Activated naive CD4-positive, alpha-beta T cell treated with anti-CD3 and anti-CD28 coated beads, Interleukin-2, amount 10 ng/mL, durations not matched to agents 7 days and 5 days (primary cell): ENCODE measurements around the gene DAP3.
"Not testable (repeated sequence)": the region's sequence is repeated elsewhere in the genome, so short reads cannot be mapped to it uniquely, and the experiment has no call there.

ENCODE experiments used
- CTCF ChIA-PET: fragments of 350-600 bp; sonication (Branson Sonifier 250); formaldehyde crosslinking; loops from one replicate; lab custom pipeline; 2021; ENCODE audit warnings: antibody characterized with exemption; lab: Charles Lee
- DNase-seq: peaks from one replicate; pipeline ENCODE4 v3.0.0-alpha.2; 2020
- H3K27ac Mint-ChIP-seq: one replicate; pipeline ENCODE4 v1.8.0; 2021; ENCODE audit warnings: mild to moderate bottlenecking, moderate library complexity, mixed read lengths
- H3K27me3 Mint-ChIP-seq: one replicate; pipeline ENCODE4 v1.8.0; 2021; ENCODE audit warnings: mild to moderate bottlenecking, mixed read lengths
- H3K36me3 Mint-ChIP-seq: one replicate; pipeline ENCODE4 v1.8.0; 2021; ENCODE audit warnings: mixed read lengths
- H3K4me1 Mint-ChIP-seq: one replicate; pipeline ENCODE4 v1.8.0; 2021; ENCODE audit warnings: mixed read lengths
- H3K4me3 Mint-ChIP-seq: one replicate; pipeline ENCODE4 v1.8.0; 2021; ENCODE audit warnings: mild to moderate bottlenecking, moderate library complexity, mixed read lengths
- H3K9me3 Mint-ChIP-seq: one replicate; pipeline ENCODE4 v1.8.0; 2021; ENCODE audit warnings: mixed read lengths

Gene DAP3

GRCh38 chr1:155689081-155689607 lies at the start of gene DAP3:
DAP3 (plus strand) TSS chr1:155689091; CDS start chr1:155709780, 20,689 bp downstream.
- peaks cover 54% of the 10 kb centered on the region for H3K4me1 Mint-ChIP-seq
- peak; percentile 85 for DNase-seq
- H3K36me3 Mint-ChIP-seq, result peaks cover 54% of the 10 kb centered on the region
- H3K27me3 Mint-ChIP-seq, CTCF ChIA-PET, H3K9me3 Mint-ChIP-seq: not testable (repeated sequence)
- peak within 1 kb of the TSS; percentile 97 for H3K4me3 Mint-ChIP-seq
- peak within 1 kb of the TSS; percentile 97 for H3K27ac Mint-ChIP-seq

GRCh38 chr1:155640367-155640766 lies 48.5 kb upstream of the DAP3 start:
- CTCF ChIA-PET, result interaction anchor here (1.6 kb wide), 1 partner anchor 11 kb away, joined by 3 read pairs; no protein-coding TSS in a partner anchor
- no peak for DNase-seq
- H3K9me3 Mint-ChIP-seq, result peaks cover 26% of the 10 kb centered on the region
- peaks cover 3% of the 10 kb centered on the region for H3K27me3 Mint-ChIP-seq
- no peak overlapping the region for H3K4me3 Mint-ChIP-seq
- H3K27ac Mint-ChIP-seq, result no peak overlapping the region
- peaks cover 25% of the 10 kb centered on the region for H3K4me1 Mint-ChIP-seq
- peaks cover 19% of the 10 kb centered on the region for H3K36me3 Mint-ChIP-seq

- Mint-ChIP-seq H3K9me3 (peaks cover 26% of the 10 kb centered on the region), H3K36me3 (peaks cover 13% of the 10 kb centered on the region)
- DNase-seq, CTCF ChIA-PET, H3K4me3 Mint-ChIP-seq, H3K4me1 Mint-ChIP-seq, H3K27me3 Mint-ChIP-seq, H3K27ac Mint-ChIP-seq: not testable (repeated sequence)
Observed at GRCh38 chr1:155642559-155643180, 46.2 kb upstream of the DAP3 start.

- H3K4me3 Mint-ChIP-seq, result no peak overlapping the region
- H3K27me3 Mint-ChIP-seq, result peaks cover 4% of the 10 kb centered on the region
- H3K27ac Mint-ChIP-seq, result no peak overlapping the region
- CTCF ChIA-PET, result no interaction called here
- peaks cover 26% of the 10 kb centered on the region for H3K9me3 Mint-ChIP-seq
- peaks cover under 1% of the 10 kb centered on the region for H3K4me1 Mint-ChIP-seq
- H3K36me3 Mint-ChIP-seq, result peaks cover 13% of the 10 kb centered on the region
- no peak for DNase-seq
Observed at GRCh38 chr1:155643230-155643629, 45.7 kb upstream of the DAP3 start.

- no peak for DNase-seq
- Mint-ChIP-seq H3K4me1 (no peaks in the 10 kb centered on the region), H3K27ac (no peak overlapping the region), H3K27me3 (peaks cover 8% of the 10 kb centered on the region), H3K4me3 (no peak overlapping the region), H3K9me3 (peaks cover 27% of the 10 kb centered on the region), H3K36me3 (peaks cover 13% of the 10 kb centered on the region)
- CTCF ChIA-PET, result no interaction called here
Observed at GRCh38 chr1:155645034-155645598, 43.8 kb upstream of the DAP3 start.

GRCh38 chr1:155645648-155646047 lies 43.2 kb upstream of the DAP3 start:
- no peaks in the 10 kb centered on the region for H3K4me1 Mint-ChIP-seq
- peaks cover 28% of the 10 kb centered on the region for H3K9me3 Mint-ChIP-seq
- no peak overlapping the region for H3K27ac Mint-ChIP-seq
- no peak for DNase-seq
- peaks cover 10% of the 10 kb centered on the region for H3K27me3 Mint-ChIP-seq
- peaks cover 11% of the 10 kb centered on the region for H3K36me3 Mint-ChIP-seq
- CTCF ChIA-PET, result no interaction called here
- H3K4me3 Mint-ChIP-seq, result no peak overlapping the region

GRCh38 chr1:155646307-155646706 lies 42.6 kb upstream of the DAP3 start:
- Mint-ChIP-seq H3K27me3 (peaks cover 14% of the 10 kb centered on the region), H3K27ac (no peak overlapping the region), H3K9me3 (peaks cover 27% of the 10 kb centered on the region), H3K36me3 (peaks cover 11% of the 10 kb centered on the region), H3K4me3 (no peak overlapping the region), H3K4me1 (no peaks in the 10 kb centered on the region)
- DNase-seq, result no peak
- CTCF ChIA-PET, result interaction anchor here (0.9 to 1.2 kb wide), 3 partner anchors 9 to 449 kb away, joined by 3 to 4 read pairs (median 3); no protein-coding TSS in a partner anchor

GRCh38 chr1:155648207-155649147 lies 40.4 kb upstream of the DAP3 start:
- DNase-seq, result no peak
- peaks cover 6% of the 10 kb centered on the region for H3K9me3 Mint-ChIP-seq
- no peaks in the 10 kb centered on the region for H3K36me3 Mint-ChIP-seq
- no peaks in the 10 kb centered on the region for H3K4me1 Mint-ChIP-seq
- peaks cover 16% of the 10 kb centered on the region for H3K27me3 Mint-ChIP-seq
- H3K4me3 Mint-ChIP-seq, result no peak overlapping the region
- peak overlapping the region; percentile 22 for H3K27ac Mint-ChIP-seq
- CTCF ChIA-PET, result interaction anchor here (0.6 to 1.3 kb wide), 3 partner anchors 10 to 397 kb away, joined by 3 read pairs; no protein-coding TSS in a partner anchor

- no peaks in the 10 kb centered on the region for H3K4me1 Mint-ChIP-seq
- peaks cover 16% of the 10 kb centered on the region for H3K27me3 Mint-ChIP-seq
- no peak overlapping the region for H3K4me3 Mint-ChIP-seq
- CTCF ChIA-PET, result no interaction called here
- peaks cover 2% of the 10 kb centered on the region for H3K9me3 Mint-ChIP-seq
- H3K36me3 Mint-ChIP-seq, result no peaks in the 10 kb centered on the region
- DNase-seq, result no peak
- H3K27ac Mint-ChIP-seq, result no peak overlapping the region
Observed at GRCh38 chr1:155649676-155650075, 39.2 kb upstream of the DAP3 start.

- no peak for DNase-seq
- Mint-ChIP-seq H3K4me3 (no peak overlapping the region), H3K27me3 (peaks cover 17% of the 10 kb centered on the region), H3K9me3 (peaks cover 2% of the 10 kb centered on the region), H3K27ac (no peak overlapping the region), H3K4me1 (no peaks in the 10 kb centered on the region), H3K36me3 (no peaks in the 10 kb centered on the region)
- CTCF ChIA-PET, result no interaction called here
Observed at GRCh38 chr1:155650231-155650757, 38.6 kb upstream of the DAP3 start.

- DNase-seq, result no peak
- Mint-ChIP-seq H3K4me1 (no peaks in the 10 kb centered on the region), H3K27me3 (peaks cover 20% of the 10 kb centered on the region), H3K36me3 (no peaks in the 10 kb centered on the region), H3K9me3 (peaks cover 2% of the 10 kb centered on the region), H3K4me3 (no peak overlapping the region), H3K27ac (no peak overlapping the region)
- CTCF ChIA-PET, result no interaction called here
Observed at GRCh38 chr1:155651861-155652661, 36.8 kb upstream of the DAP3 start.

GRCh38 chr1:155652951-155653350 lies 35.9 kb upstream of the DAP3 start:
- Mint-ChIP-seq H3K27me3 (peaks cover 20% of the 10 kb centered on the region), H3K9me3 (peaks cover 2% of the 10 kb centered on the region), H3K4me1 (no peaks in the 10 kb centered on the region), H3K27ac (no peak overlapping the region), H3K4me3 (no peak overlapping the region), H3K36me3 (peaks cover 6% of the 10 kb centered on the region)
- no peak for DNase-seq
- CTCF ChIA-PET, result no interaction called here

- no peak overlapping the region for H3K4me3 Mint-ChIP-seq
- no peaks in the 10 kb centered on the region for H3K9me3 Mint-ChIP-seq
- H3K27me3 Mint-ChIP-seq, result peaks cover 4% of the 10 kb centered on the region
- no peak for DNase-seq
- H3K36me3 Mint-ChIP-seq, result peaks cover 43% of the 10 kb centered on the region
- CTCF ChIA-PET, result no interaction called here
- no peak overlapping the region for H3K27ac Mint-ChIP-seq
- no peaks in the 10 kb centered on the region for H3K4me1 Mint-ChIP-seq
Observed at GRCh38 chr1:155657463-155657862, 31.4 kb upstream of the DAP3 start.
